ENCODE data around the gene OPCML. TPM values are rescaled to one million over a fixed set of nuclear protein-coding genes. Genes with fewer than 3 reads are reported as not detected.

Gene OPCML
- total RNA-seq, 1 experiment from 2014 or later, result not detected

DNA sequence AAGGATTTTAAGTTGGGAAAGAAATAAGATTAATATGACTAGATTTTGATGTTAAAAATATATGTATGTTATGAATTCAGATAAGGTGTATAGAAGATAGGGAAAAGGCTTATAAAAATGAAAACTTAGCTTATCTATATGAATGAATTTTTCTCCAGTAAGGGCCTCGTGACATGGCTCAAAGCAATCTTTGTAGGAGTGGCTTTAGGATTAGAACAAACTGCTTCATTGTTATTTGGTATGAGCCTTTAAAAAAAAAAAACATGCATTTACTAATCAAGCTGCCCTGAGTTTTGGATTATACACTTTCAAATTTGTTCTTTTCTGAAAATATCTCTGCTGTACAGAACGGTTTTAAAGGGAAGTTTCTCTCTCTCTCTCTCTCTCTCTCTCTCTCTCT is 905.9 kb downstream of the OPCML start:
- DNase-seq, result no peak

DNA sequence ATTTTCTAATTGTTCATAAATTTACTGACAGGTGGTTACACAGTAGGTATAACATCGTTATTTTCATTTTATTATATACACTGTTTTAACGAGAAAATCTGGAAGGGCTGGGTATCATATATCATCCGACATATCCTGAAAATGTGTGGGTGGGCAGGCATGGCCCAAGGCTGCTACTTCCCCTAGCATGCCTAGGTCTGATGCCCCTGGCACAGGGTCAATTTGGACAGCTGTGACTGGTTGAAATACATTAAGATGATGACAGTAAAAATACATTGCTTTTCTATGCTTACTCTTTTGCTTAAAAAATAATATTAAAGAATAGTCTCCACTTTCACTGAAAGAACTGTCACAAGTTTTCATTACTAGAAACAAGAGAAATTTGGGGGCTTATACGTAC is 908.8 kb downstream of the OPCML start:
- intact Hi-C loops (cut with micrococcal nuclease; ENCODE audit: unreplicated experiment), result no loop called here
- no peaks in the 10 kb centered on the region for H3K36me3 Mint-ChIP-seq (ENCODE audit: insufficient read depth, unreplicated experiment)
- POLR2A ChIA-PET, result no interaction called here
- H3K27me3 ChIP-seq (replicated peaks; ENCODE audit: control insufficient read depth, insufficient read depth, low read length), result no peaks in the 10 kb centered on the region
- H3K4me3 ChIP-seq (ENCODE audit: low read depth, low read length), result no peak overlapping the region
- H3K27me3 Mint-ChIP-seq (ENCODE audit: insufficient read depth, unreplicated experiment), result no peaks in the 10 kb centered on the region
- TF ChIP-seq, protein P1, sequence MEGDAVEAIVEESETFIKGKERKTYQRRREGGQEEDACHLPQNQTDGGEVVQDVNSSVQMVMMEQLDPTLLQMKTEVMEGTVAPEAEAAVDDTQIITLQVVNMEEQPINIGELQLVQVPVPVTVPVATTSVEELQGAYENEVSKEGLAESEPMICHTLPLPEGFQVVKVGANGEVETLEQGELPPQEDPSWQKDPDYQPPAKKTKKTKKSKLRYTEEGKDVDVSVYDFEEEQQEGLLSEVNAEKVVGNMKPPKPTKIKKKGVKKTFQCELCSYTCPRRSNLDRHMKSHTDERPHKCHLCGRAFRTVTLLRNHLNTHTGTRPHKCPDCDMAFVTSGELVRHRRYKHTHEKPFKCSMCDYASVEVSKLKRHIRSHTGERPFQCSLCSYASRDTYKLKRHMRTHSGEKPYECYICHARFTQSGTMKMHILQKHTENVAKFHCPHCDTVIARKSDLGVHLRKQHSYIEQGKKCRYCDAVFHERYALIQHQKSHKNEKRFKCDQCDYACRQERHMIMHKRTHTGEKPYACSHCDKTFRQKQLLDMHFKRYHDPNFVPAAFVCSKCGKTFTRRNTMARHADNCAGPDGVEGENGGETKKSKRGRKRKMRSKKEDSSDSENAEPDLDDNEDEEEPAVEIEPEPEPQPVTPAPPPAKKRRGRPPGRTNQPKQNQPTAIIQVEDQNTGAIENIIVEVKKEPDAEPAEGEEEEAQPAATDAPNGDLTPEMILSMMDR (IDR thresholded peaks at IDR 0.05; ENCODE audit: insufficient read depth in 1 of 2, low read depth in 1 of 2, low read length in 1 of 2, severe bottlenecking in 1 of 2, unreplicated experiment in 1 of 2), result no peak
- H3K36me3 ChIP-seq (ENCODE audit: control insufficient read depth, insufficient read depth, low read length), result no peaks in the 10 kb centered on the region
- no peaks in the 10 kb centered on the region for H3K9me3 ChIP-seq
- H3K27ac Mint-ChIP-seq (ENCODE audit: unreplicated experiment), result no peak overlapping the region
- no peaks in the 10 kb centered on the region for H3K4me1 ChIP-seq
- DNase-seq, result no peak
- BruUV-seq (replicated peaks), result no TSS peak
- no peak overlapping the region for H3K4me3 Mint-ChIP-seq (ENCODE audit: unreplicated experiment)
- CTCF ChIA-PET, result no interaction called here
- H3K4me1 Mint-ChIP-seq (ENCODE audit: low read depth, unreplicated experiment), result no peaks in the 10 kb centered on the region
- peaks cover 8% of the 10 kb centered on the region for H3K9me3 Mint-ChIP-seq (ENCODE audit: unreplicated experiment)

More for the DNA sequence above, 905.9 kb downstream of the OPCML start:
- Histone ChIP-seq H3K4me1 (no peaks in the 10 kb centered on the region), H3K9me3 (no peaks in the 10 kb centered on the region), H3K36me3 (ENCODE audit: control insufficient read depth, insufficient read depth, low read length) (no peaks in the 10 kb centered on the region), H3K4me3 (ENCODE audit: low read depth, low read length) (no peak overlapping the region), H3K27me3 (replicated peaks; ENCODE audit: control insufficient read depth, insufficient read depth, low read length) (no peaks in the 10 kb centered on the region)
- POLR2A ChIA-PET, result no interaction called here
- no peak overlapping the region for H3K4me3 Mint-ChIP-seq (ENCODE audit: unreplicated experiment)
- intact Hi-C loops (cut with micrococcal nuclease; ENCODE audit: unreplicated experiment), result no loop called here
- H3K36me3 Mint-ChIP-seq (ENCODE audit: insufficient read depth, unreplicated experiment), result no peaks in the 10 kb centered on the region
- H3K27ac Mint-ChIP-seq (ENCODE audit: unreplicated experiment), result no peak overlapping the region
- H3K9me3 Mint-ChIP-seq (ENCODE audit: unreplicated experiment), result no peaks in the 10 kb centered on the region
- no peaks in the 10 kb centered on the region for H3K4me1 Mint-ChIP-seq (ENCODE audit: low read depth, unreplicated experiment)
- CTCF ChIA-PET, result no interaction called here
- no TSS peak for BruUV-seq (replicated peaks)
- no peaks in the 10 kb centered on the region for H3K27me3 Mint-ChIP-seq (ENCODE audit: insufficient read depth, unreplicated experiment)
- TF ChIP-seq, protein P1 (IDR thresholded peaks at IDR 0.05; ENCODE audit: insufficient read depth in 1 of 2, low read depth in 1 of 2, low read length in 1 of 2, severe bottlenecking in 1 of 2, unreplicated experiment in 1 of 2), result no peak

DNA sequence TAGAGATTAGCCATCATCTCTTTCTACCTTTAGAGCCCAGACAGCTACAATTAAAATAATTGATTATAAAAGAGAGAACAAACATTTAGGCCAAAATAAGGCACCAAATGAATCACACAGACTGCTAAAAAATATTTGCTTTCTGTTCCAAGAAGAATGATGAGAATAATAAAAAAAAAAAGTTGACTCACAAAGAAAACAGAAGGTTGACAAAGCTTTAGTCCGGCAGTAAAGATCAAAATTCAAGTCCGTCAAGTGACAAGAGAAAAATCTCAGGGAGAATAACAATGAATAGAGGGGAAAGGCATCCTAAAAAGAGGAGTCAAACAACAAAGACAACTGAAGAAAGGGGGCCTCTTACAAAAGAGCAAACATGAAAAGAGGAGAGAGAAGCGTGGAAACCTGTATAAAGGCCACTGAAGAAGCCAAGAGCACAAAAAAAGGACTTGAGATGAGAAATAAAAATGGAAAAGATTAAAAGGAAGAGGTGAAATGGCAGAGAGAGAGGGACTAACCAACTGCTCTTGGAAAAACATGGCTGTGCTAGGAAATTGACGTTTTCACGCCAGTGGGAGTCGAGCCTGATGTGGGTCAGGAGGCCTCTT is 910.2 kb downstream of the OPCML start:
- Histone ChIP-seq H3K4me3 (ENCODE audit: low read depth, low read length) (no peak overlapping the region), H3K4me1 (no peaks in the 10 kb centered on the region), H3K36me3 (ENCODE audit: control insufficient read depth, insufficient read depth, low read length) (no peaks in the 10 kb centered on the region), H3K27me3 (replicated peaks; ENCODE audit: control insufficient read depth, insufficient read depth, low read length) (no peaks in the 10 kb centered on the region), H3K9me3 (no peaks in the 10 kb centered on the region)
- BruUV-seq (replicated peaks), result no TSS peak
- Mint-ChIP-seq H3K27me3 (ENCODE audit: insufficient read depth, unreplicated experiment) (no peaks in the 10 kb centered on the region), H3K4me1 (ENCODE audit: low read depth, unreplicated experiment) (no peaks in the 10 kb centered on the region), H3K4me3 (ENCODE audit: unreplicated experiment) (no peak overlapping the region), H3K9me3 (ENCODE audit: unreplicated experiment) (peaks cover 10% of the 10 kb centered on the region), H3K27ac (ENCODE audit: unreplicated experiment) (no peak overlapping the region), H3K36me3 (ENCODE audit: insufficient read depth, unreplicated experiment) (no peaks in the 10 kb centered on the region)
- TF ChIP-seq, protein P1 (IDR thresholded peaks at IDR 0.05; ENCODE audit: insufficient read depth in 1 of 2, low read depth in 1 of 2, low read length in 1 of 2, severe bottlenecking in 1 of 2, unreplicated experiment in 1 of 2), result no peak
- no peak for DNase-seq
- intact Hi-C loops (cut with micrococcal nuclease; ENCODE audit: unreplicated experiment), result no loop called here
- POLR2A ChIA-PET, result no interaction called here
- CTCF ChIA-PET, result no interaction called here
